ENCODE data around the gene RNF213. TPM values are rescaled to one million over a fixed set of nuclear protein-coding genes. Genes with fewer than 3 reads are reported as not detected.

RNF213 gene
- total RNA-seq, 1 donor from 2014 or later = 120 TPM

- H3K9me3 ChIP-seq (ENCODE audit: insufficient read depth, low read depth, low read length) = no peaks in the 10 kb centered on the region
- H3K27ac Mint-ChIP-seq (ENCODE audit: unreplicated experiment) = no peak overlapping the region
- H3K9ac ChIP-seq (ENCODE audit: low read length) = no peak overlapping the region
- H3K4me2 ChIP-seq (ENCODE audit: low read length) = no peak overlapping the region
- peaks cover 8% of the 10 kb centered on the region for H3K4me1 Mint-ChIP-seq (ENCODE audit: low read depth, unreplicated experiment)
- no peaks in the 10 kb centered on the region for H3K36me3 ChIP-seq (ENCODE audit: insufficient read depth, low read length)
- H4K20me1 ChIP-seq (ENCODE audit: insufficient read depth, low read length) = peaks cover 32% of the 10 kb centered on the region
- H3K4me3 ChIP-seq (ENCODE audit: insufficient read depth, low read depth, low read length) = no peak overlapping the region
- no peaks in the 10 kb centered on the region for H3K79me2 ChIP-seq (ENCODE audit: insufficient read depth, low read length)
- H3K4me1 ChIP-seq (ENCODE audit: insufficient read depth, low read length) = peaks cover 5% of the 10 kb centered on the region
- no peak overlapping the region for H2AFZ ChIP-seq (ENCODE audit: low read depth, low read length)
- peaks cover 17% of the 10 kb centered on the region for H3K36me3 Mint-ChIP-seq (ENCODE audit: low read depth, unreplicated experiment)
- no peak for FAIRE-seq
- H3K9me3 Mint-ChIP-seq (ENCODE audit: unreplicated experiment) = no peaks in the 10 kb centered on the region
- H3K27me3 Mint-ChIP-seq (ENCODE audit: low read depth, unreplicated experiment) = no peaks in the 10 kb centered on the region
- no peaks in the 10 kb centered on the region for H3K27me3 ChIP-seq (ENCODE audit: insufficient read depth, low read length)
- no peak for DNase-seq (ENCODE audit: low read depth)
- H3K4me3 Mint-ChIP-seq (ENCODE audit: unreplicated experiment) = no peak overlapping the region
- TF ChIP-seq EZH2 (IDR thresholded peaks at IDR 0.05; ENCODE audit: insufficient read depth, low read length) (no peak), CTCF (IDR thresholded peaks at IDR 0.05; ENCODE audit: insufficient read depth, low read depth, low read length) (no peak)
- H3K27ac ChIP-seq (ENCODE audit: low read depth, low read length) = no peak overlapping the region
Observed at GRCh38 chr17:80277751-80278671, 17.4 kb downstream of the RNF213 start.

- H4K20me1 ChIP-seq (ENCODE audit: insufficient read depth, low read length) = peaks cover 32% of the 10 kb centered on the region
- H3K27ac Mint-ChIP-seq (ENCODE audit: unreplicated experiment) = no peak overlapping the region
- peak; percentile 7 for TF ChIP-seq CTCF (IDR thresholded peaks at IDR 0.05; ENCODE audit: insufficient read depth, low read depth, low read length)
- no peak for TF ChIP-seq EZH2 (IDR thresholded peaks at IDR 0.05; ENCODE audit: insufficient read depth, low read length)
Observed at GRCh38 chr17:80279895-80280294, 19.2 kb downstream of the RNF213 start.

GRCh38 chr17:80281516-80281915, 20.9 kb downstream of the RNF213 start:
- H3K27me3 ChIP-seq (ENCODE audit: insufficient read depth, low read length) = no peaks in the 10 kb centered on the region
- Mint-ChIP-seq H3K27ac (ENCODE audit: unreplicated experiment) (no peak overlapping the region), H3K27me3 (ENCODE audit: low read depth, unreplicated experiment) (no peaks in the 10 kb centered on the region), H3K4me3 (ENCODE audit: unreplicated experiment) (no peak overlapping the region), H3K4me1 (ENCODE audit: low read depth, unreplicated experiment) (peaks cover 6% of the 10 kb centered on the region), H3K9me3 (ENCODE audit: unreplicated experiment) (no peaks in the 10 kb centered on the region), H3K36me3 (ENCODE audit: low read depth, unreplicated experiment) (peaks cover 14% of the 10 kb centered on the region)
- no peak overlapping the region for H3K4me2 ChIP-seq (ENCODE audit: low read length)
- no peak overlapping the region for H2AFZ ChIP-seq (ENCODE audit: low read depth, low read length)
- H3K27ac ChIP-seq (ENCODE audit: low read depth, low read length) = no peak overlapping the region
- DNase-seq (ENCODE audit: low read depth) = no peak
- H3K9me3 ChIP-seq (ENCODE audit: insufficient read depth, low read depth, low read length) = no peaks in the 10 kb centered on the region
- no peak overlapping the region for H3K9ac ChIP-seq (ENCODE audit: low read length)
- no peaks in the 10 kb centered on the region for H3K36me3 ChIP-seq (ENCODE audit: insufficient read depth, low read length)
- H3K79me2 ChIP-seq (ENCODE audit: insufficient read depth, low read length) = no peaks in the 10 kb centered on the region
- no peak overlapping the region for H3K4me3 ChIP-seq (ENCODE audit: insufficient read depth, low read depth, low read length)
- FAIRE-seq = no peak
- H4K20me1 ChIP-seq (ENCODE audit: insufficient read depth, low read length) = peaks cover 33% of the 10 kb centered on the region
- H3K4me1 ChIP-seq (ENCODE audit: insufficient read depth, low read length) = peaks cover 5% of the 10 kb centered on the region
- TF ChIP-seq CTCF (IDR thresholded peaks at IDR 0.05; ENCODE audit: insufficient read depth, low read depth, low read length) = no peak
- no peak for TF ChIP-seq EZH2 (IDR thresholded peaks at IDR 0.05; ENCODE audit: insufficient read depth, low read length)

More at GRCh38 chr17:80279895-80280294, 19.2 kb downstream of the RNF213 start:
- Mint-ChIP-seq H3K4me1 (ENCODE audit: low read depth, unreplicated experiment) (peaks cover 8% of the 10 kb centered on the region), H3K36me3 (ENCODE audit: low read depth, unreplicated experiment) (peaks cover 13% of the 10 kb centered on the region), H3K9me3 (ENCODE audit: unreplicated experiment) (no peaks in the 10 kb centered on the region), H3K27me3 (ENCODE audit: low read depth, unreplicated experiment) (no peaks in the 10 kb centered on the region), H3K4me3 (ENCODE audit: unreplicated experiment) (no peak overlapping the region)
- Histone ChIP-seq H3K27ac (ENCODE audit: low read depth, low read length) (no peak overlapping the region), H3K36me3 (ENCODE audit: insufficient read depth, low read length) (no peaks in the 10 kb centered on the region), H3K27me3 (ENCODE audit: insufficient read depth, low read length) (no peaks in the 10 kb centered on the region), H3K9ac (ENCODE audit: low read length) (no peak overlapping the region), H3K9me3 (ENCODE audit: insufficient read depth, low read depth, low read length) (no peaks in the 10 kb centered on the region), H3K79me2 (ENCODE audit: insufficient read depth, low read length) (no peaks in the 10 kb centered on the region), H3K4me2 (ENCODE audit: low read length) (peak overlapping the region; percentile 21), H3K4me3 (ENCODE audit: insufficient read depth, low read depth, low read length) (no peak overlapping the region), H3K4me1 (ENCODE audit: insufficient read depth, low read length) (peaks cover 5% of the 10 kb centered on the region), H2AFZ (ENCODE audit: low read depth, low read length) (no peak overlapping the region)
- DNase-seq (ENCODE audit: low read depth) (peak; percentile 82), FAIRE-seq (no peak)
